ENCODE data around the gene SRSF11.

GRCh38 chr1:70205071-70205433 lies 16.1 kb upstream of the SRSF11 start:
- no peak for TF ChIP-seq CTCF (IDR thresholded peaks at IDR 0.05)
- no peak for TF ChIP-seq POLR2A (IDR thresholded peaks at IDR 0.05)
